Measurements from ENCODE around the gene ARIH2. TPM values are rescaled to one million over a fixed set of nuclear protein-coding genes. Genes with fewer than 3 reads are reported as not detected.

ARIH2 gene
- total RNA-seq, 1 experiment from 2014 or later, result 76.8 TPM

DNA sequence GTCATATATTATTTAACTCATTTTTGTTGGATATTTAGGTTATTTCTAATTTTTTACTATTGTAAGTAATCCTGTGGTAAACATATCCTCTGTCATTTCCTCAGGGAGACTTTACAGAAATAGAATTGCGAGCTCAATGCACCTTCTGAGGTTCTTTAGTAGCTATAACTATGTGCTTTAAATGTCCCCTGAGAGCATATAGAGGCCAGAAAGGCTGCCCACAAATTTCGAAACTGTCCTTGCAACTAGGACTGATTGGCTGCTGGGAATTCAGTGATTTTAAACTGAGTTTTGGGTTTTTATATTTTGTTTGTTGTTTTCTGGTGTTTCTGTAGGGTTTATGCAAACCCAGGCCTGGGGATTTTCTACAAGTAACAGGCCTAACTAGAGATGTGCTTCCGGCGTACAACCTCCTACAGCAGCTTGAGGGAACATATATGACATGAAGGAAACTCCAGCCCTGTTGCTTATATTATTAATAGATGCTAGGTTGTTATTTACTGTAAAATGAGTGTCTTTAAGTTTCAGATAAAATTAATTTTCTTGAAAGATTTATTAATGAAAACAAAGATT lies 42.3 kb downstream of the ARIH2 start:
- H3K4me1 ChIP-seq (ENCODE audit: insufficient read depth, low read length, poor library complexity, severe bottlenecking), result no peaks in the 10 kb centered on the region
- CTCF ChIA-PET, result no interaction called here
- no peak for DNase-seq (ENCODE audit: low spot score)
- no peak overlapping the region for H3K27ac ChIP-seq (ENCODE audit: low read depth, low read length, poor library complexity, severe bottlenecking)
- no peaks in the 10 kb centered on the region for H3K9me3 ChIP-seq (ENCODE audit: low read depth, low read length, poor library complexity, severe bottlenecking)
- H3K4me3 ChIP-seq (ENCODE audit: low read depth, low read length, poor library complexity, severe bottlenecking), result no peak overlapping the region
- no peaks in the 10 kb centered on the region for H3K36me3 ChIP-seq (ENCODE audit: insufficient read depth, low read length, poor library complexity, severe bottlenecking)
- no TSS peak for BruUV-seq (replicated peaks)
- TF ChIP-seq, protein P1, sequence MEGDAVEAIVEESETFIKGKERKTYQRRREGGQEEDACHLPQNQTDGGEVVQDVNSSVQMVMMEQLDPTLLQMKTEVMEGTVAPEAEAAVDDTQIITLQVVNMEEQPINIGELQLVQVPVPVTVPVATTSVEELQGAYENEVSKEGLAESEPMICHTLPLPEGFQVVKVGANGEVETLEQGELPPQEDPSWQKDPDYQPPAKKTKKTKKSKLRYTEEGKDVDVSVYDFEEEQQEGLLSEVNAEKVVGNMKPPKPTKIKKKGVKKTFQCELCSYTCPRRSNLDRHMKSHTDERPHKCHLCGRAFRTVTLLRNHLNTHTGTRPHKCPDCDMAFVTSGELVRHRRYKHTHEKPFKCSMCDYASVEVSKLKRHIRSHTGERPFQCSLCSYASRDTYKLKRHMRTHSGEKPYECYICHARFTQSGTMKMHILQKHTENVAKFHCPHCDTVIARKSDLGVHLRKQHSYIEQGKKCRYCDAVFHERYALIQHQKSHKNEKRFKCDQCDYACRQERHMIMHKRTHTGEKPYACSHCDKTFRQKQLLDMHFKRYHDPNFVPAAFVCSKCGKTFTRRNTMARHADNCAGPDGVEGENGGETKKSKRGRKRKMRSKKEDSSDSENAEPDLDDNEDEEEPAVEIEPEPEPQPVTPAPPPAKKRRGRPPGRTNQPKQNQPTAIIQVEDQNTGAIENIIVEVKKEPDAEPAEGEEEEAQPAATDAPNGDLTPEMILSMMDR (conservative IDR thresholded peaks at IDR 0.05; ENCODE audit: low read depth, low read length), result no peak
- TF ChIP-seq EZH2 (IDR thresholded peaks at IDR 0.05; ENCODE audit: borderline replicate concordance, low read depth, low read length, poor library complexity, severe bottlenecking), result no peak
- no peaks in the 10 kb centered on the region for H3K27me3 ChIP-seq (replicated peaks; ENCODE audit: insufficient read depth, low read depth, low read length, poor library complexity)
- POLR2A ChIA-PET (ENCODE audit: low non-redundant PET), result no interaction called here
- intact Hi-C loops (cut with micrococcal nuclease; ENCODE audit: unreplicated experiment), result no loop called here

DNA sequence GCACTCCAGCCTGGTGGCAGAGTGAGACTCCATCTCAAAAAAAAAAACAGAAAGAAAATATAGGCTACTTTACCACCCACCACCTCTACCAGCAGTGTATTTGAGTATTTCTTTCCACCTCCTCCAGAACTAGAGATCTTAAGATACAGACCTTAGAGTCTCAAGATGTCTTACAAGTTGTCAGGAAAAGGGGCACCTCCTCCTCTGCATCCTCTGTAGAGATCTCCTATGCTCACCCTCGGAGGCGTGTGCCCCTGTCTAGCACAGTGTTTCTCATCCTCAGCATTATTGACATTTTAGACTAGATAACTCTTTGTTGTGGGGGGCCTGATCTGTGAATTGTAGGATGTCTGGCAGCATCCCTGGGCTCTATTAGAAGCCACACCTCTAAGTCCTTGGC lies 43.7 kb downstream of the ARIH2 start:
- no peaks in the 10 kb centered on the region for H3K27me3 ChIP-seq (replicated peaks; ENCODE audit: insufficient read depth, low read depth, low read length, poor library complexity)
- no TSS peak for BruUV-seq (replicated peaks)
- no peak overlapping the region for H3K27ac ChIP-seq (ENCODE audit: low read depth, low read length, poor library complexity, severe bottlenecking)
- ChIA-PET POLR2A (ENCODE audit: low non-redundant PET) (no interaction called here), CTCF (no interaction called here)
- H3K9me3 ChIP-seq (ENCODE audit: low read depth, low read length, poor library complexity, severe bottlenecking), result no peaks in the 10 kb centered on the region
- peaks cover 3% of the 10 kb centered on the region for H3K36me3 ChIP-seq (ENCODE audit: insufficient read depth, low read length, poor library complexity, severe bottlenecking)
- no peaks in the 10 kb centered on the region for H3K4me1 ChIP-seq (ENCODE audit: insufficient read depth, low read length, poor library complexity, severe bottlenecking)
- intact Hi-C loops (cut with micrococcal nuclease; ENCODE audit: unreplicated experiment), result no loop called here
- no peak overlapping the region for H3K4me3 ChIP-seq (ENCODE audit: low read depth, low read length, poor library complexity, severe bottlenecking)
- DNase-seq (ENCODE audit: low spot score), result no peak
- TF ChIP-seq, protein P1 (conservative IDR thresholded peaks at IDR 0.05; ENCODE audit: low read depth, low read length), result no peak
- no peak for TF ChIP-seq EZH2 (IDR thresholded peaks at IDR 0.05; ENCODE audit: borderline replicate concordance, low read depth, low read length, poor library complexity, severe bottlenecking)

DNA sequence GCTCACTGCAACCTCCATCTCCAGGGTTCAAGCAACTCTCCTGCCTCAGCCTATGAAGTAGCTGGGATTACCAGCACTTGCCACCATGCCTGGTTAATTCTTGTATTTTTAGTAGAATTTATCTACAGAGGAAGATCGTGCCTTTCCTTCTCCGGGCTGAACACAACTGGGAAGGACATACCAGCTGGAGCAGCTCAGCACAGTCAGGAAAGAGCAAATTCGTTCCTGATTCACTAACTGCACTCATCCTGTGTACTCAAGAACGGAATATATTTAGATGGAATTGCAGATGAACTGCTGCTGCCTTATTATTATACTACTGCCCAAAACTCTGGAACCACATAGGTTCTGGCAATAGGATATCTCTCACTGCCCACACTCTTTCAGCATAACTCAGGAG lies 44.3 kb downstream of the ARIH2 start:
- Histone ChIP-seq H3K4me3 (ENCODE audit: low read depth, low read length, poor library complexity, severe bottlenecking) (no peak overlapping the region), H3K36me3 (ENCODE audit: insufficient read depth, low read length, poor library complexity, severe bottlenecking) (peaks cover 3% of the 10 kb centered on the region), H3K27me3 (replicated peaks; ENCODE audit: insufficient read depth, low read depth, low read length, poor library complexity) (no peaks in the 10 kb centered on the region), H3K9me3 (ENCODE audit: low read depth, low read length, poor library complexity, severe bottlenecking) (no peaks in the 10 kb centered on the region), H3K27ac (ENCODE audit: low read depth, low read length, poor library complexity, severe bottlenecking) (no peak overlapping the region), H3K4me1 (ENCODE audit: insufficient read depth, low read length, poor library complexity, severe bottlenecking) (no peaks in the 10 kb centered on the region)
- ChIA-PET CTCF (no interaction called here), POLR2A (ENCODE audit: low non-redundant PET) (no interaction called here)
- no peak for TF ChIP-seq EZH2 (IDR thresholded peaks at IDR 0.05; ENCODE audit: borderline replicate concordance, low read depth, low read length, poor library complexity, severe bottlenecking)
- TF ChIP-seq, protein P1 (conservative IDR thresholded peaks at IDR 0.05; ENCODE audit: low read depth, low read length), result no peak
- BruUV-seq (replicated peaks), result no TSS peak
- intact Hi-C loops (cut with micrococcal nuclease; ENCODE audit: unreplicated experiment), result no loop called here
- DNase-seq (ENCODE audit: low spot score), result no peak
